Right atrium auricular region (tissue), 2 donors: ENCODE results near the gene PCDHGC3. TPM values are rescaled to one million over a fixed set of nuclear protein-coding genes. Genes with fewer than 3 reads are reported as not detected.

Source experiments
- DNase-seq: peaks from one replicate; pipeline ENCODE4 v3.0.0-alpha.2; 2019; ENCODE audit warnings: low spot score
- H3K27ac ChIP-seq, 2 donors: fragments of 200-600 bp; sonication (generic); 1 replicate in 1 of 2; 2 replicates in 1 of 2; pipeline ENCODE4 v1.5.1; 2016 to 2019
- H3K27me3 ChIP-seq, 2 donors: fragments of 200-600 bp; sonication (generic); one replicate each; pipeline versions ENCODE4 v1.5.1 to v1.6.0; 2017 to 2019
- H3K36me3 ChIP-seq: fragments of 200-600 bp; sonication (generic); one replicate; pipeline ENCODE4 v1.5.1; 2016
- H3K4me1 ChIP-seq, 2 donors: fragments of 200-600 bp; sonication (generic); one replicate each; pipeline versions ENCODE4 v1.5.1 to v1.6.0; 2017 to 2019
- H3K4me3 ChIP-seq, 2 donors: fragments of 200-600 bp; sonication (generic); 1 replicate in 1 of 2; 2 replicates in 1 of 2; pipeline ENCODE4 v1.5.1; 2017 to 2019; ENCODE audit warnings: mild to moderate bottlenecking in 1 of 2, moderate library complexity in 1 of 2
- H3K9me3 ChIP-seq, 2 donors: fragments of 200-600 bp; sonication (generic); one replicate each; pipeline ENCODE4 v1.5.1; 2019
- total RNA-seq, 2 donors: library from RNA; depleted of rRNA; stranded (reverse); fragments of >200 nt; gene quantifications; one replicate each; pipeline ENCODE4 v1.1.0, GENCODE V29; 2016
- TF ChIP-seq, protein P1 (sequence below), 2 donors: fragments of 200-600 bp; sonication (generic); IDR thresholded peaks; one replicate each; pipeline ENCODE4 v1.5.1; 2019; ENCODE audit warnings: antibody characterized with exemption in 2 of 2

The PCDHGC3 gene
- total RNA-seq, 2 donors from 2014 or later, result 24.1 to 38.3 TPM

DNA sequence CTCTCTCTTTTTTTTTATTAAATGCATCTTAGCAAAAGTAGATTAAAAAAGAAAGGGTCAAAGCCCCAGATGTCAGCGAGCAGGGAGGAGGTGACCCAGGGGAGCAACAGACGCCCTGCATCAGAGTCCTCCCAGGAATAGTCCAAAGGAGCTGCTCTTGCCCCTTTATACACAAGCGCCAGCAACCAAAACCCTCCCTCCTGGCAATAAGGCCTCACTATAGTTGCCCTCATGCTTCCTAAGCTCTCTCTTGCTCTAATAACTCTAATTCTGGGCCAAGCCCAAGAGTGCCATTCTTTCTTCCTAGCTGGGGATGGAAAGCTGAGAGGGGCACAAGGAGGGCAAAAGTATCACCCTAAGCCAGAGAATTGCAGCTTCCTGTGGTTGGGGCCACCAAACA is 39.4 kb downstream of the PCDHGC3 start:
- Histone ChIP-seq H3K36me3 (peaks cover 33% of the 10 kb centered on the region), H3K27me3 (no peaks in the 10 kb centered on the region), H3K4me1 (peaks cover 0 to 57% of the 10 kb centered on the region in 2 donors), H3K4me3 (no peak overlapping the region), H3K27ac (peak overlapping the region; percentile 76 to 85), H3K9me3 (no peaks in the 10 kb centered on the region)
- TF ChIP-seq, protein P1, sequence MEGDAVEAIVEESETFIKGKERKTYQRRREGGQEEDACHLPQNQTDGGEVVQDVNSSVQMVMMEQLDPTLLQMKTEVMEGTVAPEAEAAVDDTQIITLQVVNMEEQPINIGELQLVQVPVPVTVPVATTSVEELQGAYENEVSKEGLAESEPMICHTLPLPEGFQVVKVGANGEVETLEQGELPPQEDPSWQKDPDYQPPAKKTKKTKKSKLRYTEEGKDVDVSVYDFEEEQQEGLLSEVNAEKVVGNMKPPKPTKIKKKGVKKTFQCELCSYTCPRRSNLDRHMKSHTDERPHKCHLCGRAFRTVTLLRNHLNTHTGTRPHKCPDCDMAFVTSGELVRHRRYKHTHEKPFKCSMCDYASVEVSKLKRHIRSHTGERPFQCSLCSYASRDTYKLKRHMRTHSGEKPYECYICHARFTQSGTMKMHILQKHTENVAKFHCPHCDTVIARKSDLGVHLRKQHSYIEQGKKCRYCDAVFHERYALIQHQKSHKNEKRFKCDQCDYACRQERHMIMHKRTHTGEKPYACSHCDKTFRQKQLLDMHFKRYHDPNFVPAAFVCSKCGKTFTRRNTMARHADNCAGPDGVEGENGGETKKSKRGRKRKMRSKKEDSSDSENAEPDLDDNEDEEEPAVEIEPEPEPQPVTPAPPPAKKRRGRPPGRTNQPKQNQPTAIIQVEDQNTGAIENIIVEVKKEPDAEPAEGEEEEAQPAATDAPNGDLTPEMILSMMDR (IDR thresholded peaks at IDR 0.05), result no peak
- DNase-seq, result no peak

DNA sequence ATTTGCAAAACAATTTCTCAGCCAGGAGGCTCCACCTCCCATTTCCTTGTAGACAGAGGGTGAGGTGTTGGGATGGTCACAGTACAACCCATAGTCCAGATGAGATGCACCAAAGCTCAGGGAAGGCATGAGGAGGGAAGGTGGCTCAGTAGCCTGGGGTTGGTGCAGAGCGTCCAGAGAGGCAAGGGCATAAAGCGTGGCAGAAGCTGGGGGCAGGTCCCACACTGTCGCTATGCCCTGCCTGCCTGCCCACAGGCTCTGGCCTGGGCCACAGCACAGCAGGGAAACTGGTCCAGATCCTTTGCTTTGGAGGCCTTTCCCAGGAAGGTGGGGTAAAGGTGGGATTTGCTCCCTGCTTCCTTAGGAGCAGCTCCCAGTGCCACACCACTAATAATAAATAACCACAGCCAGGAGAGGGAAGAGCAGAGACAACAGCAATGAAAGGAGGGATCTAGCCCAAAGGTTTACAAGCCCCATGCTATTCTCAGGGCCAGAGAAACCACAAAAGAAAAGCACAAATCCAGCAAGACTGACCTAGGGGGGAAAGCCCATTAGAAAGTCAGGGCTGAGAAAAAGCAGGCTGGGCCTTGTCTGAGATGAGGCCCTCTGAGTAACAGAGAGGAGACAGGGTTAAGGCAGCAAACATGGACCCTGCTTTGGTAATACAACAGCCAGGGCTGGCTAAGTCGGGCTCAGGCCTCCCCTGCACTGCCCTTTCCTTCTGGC is 40.3 kb downstream of the PCDHGC3 start:
- no peaks in the 10 kb centered on the region for H3K9me3 ChIP-seq
- no peaks in the 10 kb centered on the region for H3K27me3 ChIP-seq
- TF ChIP-seq, protein P1 (IDR thresholded peaks at IDR 0.05), result no peak
- H3K27ac ChIP-seq, result peak overlapping the region; percentile 50 to 76
- peaks cover 0 to 66% of the 10 kb centered on the region in 2 donors for H3K4me1 ChIP-seq
- H3K36me3 ChIP-seq, result peaks cover 34% of the 10 kb centered on the region
- no peak overlapping the region for H3K4me3 ChIP-seq
- DNase-seq, result no peak

DNA sequence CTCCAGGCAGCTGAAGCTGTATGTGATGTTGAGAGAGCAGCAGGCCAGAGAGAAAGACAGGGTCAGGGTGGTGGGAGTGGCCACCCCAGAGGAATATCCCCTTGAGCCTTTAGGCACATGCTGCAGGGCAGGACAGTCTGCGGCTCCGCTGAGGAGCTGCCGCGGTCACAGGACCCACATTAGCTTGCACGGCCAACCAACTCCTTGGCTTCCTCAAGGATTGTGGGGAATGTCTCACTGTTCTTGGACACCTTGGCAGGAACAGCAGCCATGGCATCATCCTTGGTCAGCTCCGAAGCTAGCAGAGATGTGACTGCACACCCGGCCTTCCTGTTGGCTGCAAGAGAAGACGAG is 40.9 kb downstream of the PCDHGC3 start:
- Histone ChIP-seq H3K4me1 (peaks cover 0 to 71% of the 10 kb centered on the region in 2 donors), H3K4me3 (no peak overlapping the region), H3K27ac (peak overlapping the region; percentile 50 to 76), H3K27me3 (no peaks in the 10 kb centered on the region), H3K9me3 (no peaks in the 10 kb centered on the region), H3K36me3 (peaks cover 33% of the 10 kb centered on the region)
- DNase-seq, result no peak
- TF ChIP-seq, protein P1 (IDR thresholded peaks at IDR 0.05), result no peak

DNA sequence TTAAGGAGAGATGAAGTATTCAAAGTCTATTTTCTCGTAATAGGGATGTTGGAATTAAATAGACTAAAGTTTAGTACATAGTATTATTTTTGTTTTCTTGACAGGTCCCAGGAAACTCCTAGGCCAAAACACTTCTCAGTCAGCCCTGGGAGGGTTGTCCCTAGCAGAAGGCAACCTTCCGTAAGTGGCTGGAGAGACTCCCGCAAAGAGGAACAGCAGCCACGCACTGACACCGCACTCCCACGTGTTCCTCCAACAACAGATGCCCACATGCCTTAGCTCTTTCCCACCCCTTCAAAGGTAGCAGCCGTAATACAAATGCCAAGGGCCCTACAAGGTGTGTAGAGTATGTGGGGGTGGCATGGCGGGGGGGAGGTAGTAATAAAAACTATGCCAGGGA is 41.5 kb downstream of the PCDHGC3 start:
- DNase-seq, result no peak
- H3K4me3 ChIP-seq, result no peak overlapping the region
- no peaks in the 10 kb centered on the region for H3K9me3 ChIP-seq
- peaks cover 28% of the 10 kb centered on the region for H3K36me3 ChIP-seq
- no peaks in the 10 kb centered on the region for H3K27me3 ChIP-seq
- peak overlapping the region in 1 of 2 donors; percentile 76 for H3K27ac ChIP-seq
- H3K4me1 ChIP-seq, result peaks cover 0 to 73% of the 10 kb centered on the region in 2 donors
- TF ChIP-seq, protein P1 (IDR thresholded peaks at IDR 0.05), result no peak

DNA sequence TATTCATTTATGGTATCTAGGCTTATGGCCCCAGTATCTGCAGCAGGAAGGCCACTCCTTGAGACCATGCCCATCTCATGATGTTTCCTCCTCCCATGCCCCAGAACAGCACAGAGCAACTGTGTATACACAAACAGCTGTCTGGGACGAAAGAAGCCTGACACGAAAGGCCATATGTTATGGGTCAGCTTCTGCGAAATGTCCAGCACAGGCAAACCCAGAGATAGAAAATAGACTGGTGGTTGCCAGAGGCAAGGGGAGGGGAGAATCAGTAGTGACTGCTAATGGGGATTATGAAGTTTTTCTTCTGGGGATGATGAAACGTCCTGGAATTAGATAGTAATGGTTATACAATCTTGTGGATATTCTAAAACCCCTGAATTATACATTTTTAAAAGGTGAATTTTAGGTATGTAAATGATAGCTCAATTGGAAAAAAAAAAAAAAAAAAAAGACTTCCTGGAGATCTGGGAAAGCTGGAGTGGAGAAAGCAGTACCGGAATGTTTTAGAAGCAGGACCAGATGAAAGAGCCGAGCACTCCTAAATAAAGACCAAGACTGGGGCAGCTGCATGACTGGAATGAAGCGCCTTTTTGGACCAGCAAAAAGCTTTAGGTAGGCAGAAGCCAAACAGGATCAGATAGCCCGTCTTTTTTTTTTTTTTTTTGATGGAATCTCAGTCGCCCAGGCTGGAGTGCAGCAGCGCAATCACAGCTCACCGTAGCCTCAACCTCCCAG is 42.3 kb downstream of the PCDHGC3 start:
- Histone ChIP-seq H3K27me3 (no peaks in the 10 kb centered on the region), H3K4me1 (peaks cover 0 to 71% of the 10 kb centered on the region in 2 donors), H3K36me3 (peaks cover 28% of the 10 kb centered on the region), H3K27ac (peak overlapping the region in 1 of 2 donors; percentile 76), H3K4me3 (no peak overlapping the region), H3K9me3 (no peaks in the 10 kb centered on the region)
- DNase-seq, result no peak
- TF ChIP-seq, protein P1 (IDR thresholded peaks at IDR 0.05), result no peak
